H1 (cell line): ENCODE measurements around the gene CARD14. TPM values are rescaled to one million over a fixed set of nuclear protein-coding genes. Genes with fewer than 3 reads are reported as not detected.

ENCODE experiments used
- CTBP2 ChIP-seq: IDR thresholded peaks from 2 replicates; pipeline ENCODE4 v1.7.0; 2011; ENCODE audit warnings: borderline replicate concordance, mild to moderate bottlenecking, moderate library complexity, mixed read lengths, low read length; ENCODE audit not compliant: insufficient read depth, insufficient read length
- KDM1A ChIP-seq: fragments of 200-600, 300-600 bp; sonication (generic); IDR thresholded peaks from 2 replicates; pipeline ENCODE4 v1.7.1; 2016; ENCODE audit warnings: mild to moderate bottlenecking, low read length, borderline replicate concordance
- KDM4A ChIP-seq: IDR thresholded peaks from one replicate; pipeline ENCODE4 v1.7.1; 2012; ENCODE audit warnings: low read depth, mild to moderate bottlenecking, moderate library complexity, low read length, inconsistent platforms; ENCODE audit not compliant: severe bottlenecking
- PHF8 ChIP-seq: fragments of 200-600 bp; sonication (generic); conservative IDR thresholded peaks from 2 replicates; pipeline ENCODE4 v1.7.1; 2012; ENCODE audit warnings: low read depth, mild to moderate bottlenecking, inconsistent platforms, low read length, moderate library complexity
- RBBP5 ChIP-seq: IDR thresholded peaks from 2 replicates; pipeline ENCODE4 v1.7.1; 2012; ENCODE audit warnings: low read depth, mild to moderate bottlenecking, inconsistent platforms, low read length, moderate library complexity, borderline replicate concordance
- RFX5 ChIP-seq: IDR thresholded peaks from 2 replicates; pipeline ENCODE4 v1.6.1; 2011; ENCODE audit warnings: low read depth, low read length, improper control_type of control experiment, borderline replicate concordance
- TAF1 ChIP-seq: IDR thresholded peaks from 2 replicates; pipeline ENCODE4 v1.6.1; 2011; ENCODE audit warnings: mild to moderate bottlenecking, low read depth, low read length
- TBP ChIP-seq: IDR thresholded peaks from 2 replicates; pipeline ENCODE4 v1.6.1; 2011; ENCODE audit warnings: low read depth, low read length, improper control_type of control experiment
- TEAD4 ChIP-seq: IDR thresholded peaks from 2 replicates; pipeline ENCODE4 v1.6.1; 2012; ENCODE audit warnings: low read depth, low read length, inconsistent platforms, mixed read lengths
- polyA plus RNA-seq, 7 experiments: library from polyadenylated mRNA; depleted of rRNA in 3 of 7; stranded (reverse) in 5 of 7; unstranded in 2 of 7; fragments of >200 nt in 5 of 7; fragments of 200-250 nt in 2 of 7; gene quantifications; 1 replicate in 5 of 7; 2 replicates in 1 of 7; 4 replicates in 1 of 7; pipeline versions ENCODE4 v1.2.1 to v1.2.3, GENCODE V29; 2011 to 2013; ENCODE audit warnings: missing spikeins in 2 of 7, mixed read lengths in 2 of 7
- total RNA-seq: library from RNA; stranded (reverse); fragmentation: NEBNext Ultra II Directional; extraction: Animal tissue kit (Norgen Biotek cat#: 25700); gene quantifications from 2 replicates; pipeline ENCODE4 v1.2.1, GENCODE V29; 2021
- TF ChIP-seq, protein P1 (sequence below): fragments of 300-600 bp; sonication (generic); IDR thresholded peaks from 2 replicates; pipeline ENCODE4 v1.7.1; 2012; ENCODE audit warnings: low read length, moderate library complexity, mild to moderate bottlenecking, inconsistent platforms; ENCODE audit not compliant: insufficient replicate concordance

Gene CARD14
- total and polyA plus RNA-seq, 2 of the 8 experiments (the other 6 are each of a cell fraction or from before 2014, with no cell fraction given), result 0.08 TPM; not detected in 1

GRCh38 chr17:80221351-80222105 lies 51.7 kb downstream of the CARD14 start (continued):
- TF ChIP-seq, protein P1, sequence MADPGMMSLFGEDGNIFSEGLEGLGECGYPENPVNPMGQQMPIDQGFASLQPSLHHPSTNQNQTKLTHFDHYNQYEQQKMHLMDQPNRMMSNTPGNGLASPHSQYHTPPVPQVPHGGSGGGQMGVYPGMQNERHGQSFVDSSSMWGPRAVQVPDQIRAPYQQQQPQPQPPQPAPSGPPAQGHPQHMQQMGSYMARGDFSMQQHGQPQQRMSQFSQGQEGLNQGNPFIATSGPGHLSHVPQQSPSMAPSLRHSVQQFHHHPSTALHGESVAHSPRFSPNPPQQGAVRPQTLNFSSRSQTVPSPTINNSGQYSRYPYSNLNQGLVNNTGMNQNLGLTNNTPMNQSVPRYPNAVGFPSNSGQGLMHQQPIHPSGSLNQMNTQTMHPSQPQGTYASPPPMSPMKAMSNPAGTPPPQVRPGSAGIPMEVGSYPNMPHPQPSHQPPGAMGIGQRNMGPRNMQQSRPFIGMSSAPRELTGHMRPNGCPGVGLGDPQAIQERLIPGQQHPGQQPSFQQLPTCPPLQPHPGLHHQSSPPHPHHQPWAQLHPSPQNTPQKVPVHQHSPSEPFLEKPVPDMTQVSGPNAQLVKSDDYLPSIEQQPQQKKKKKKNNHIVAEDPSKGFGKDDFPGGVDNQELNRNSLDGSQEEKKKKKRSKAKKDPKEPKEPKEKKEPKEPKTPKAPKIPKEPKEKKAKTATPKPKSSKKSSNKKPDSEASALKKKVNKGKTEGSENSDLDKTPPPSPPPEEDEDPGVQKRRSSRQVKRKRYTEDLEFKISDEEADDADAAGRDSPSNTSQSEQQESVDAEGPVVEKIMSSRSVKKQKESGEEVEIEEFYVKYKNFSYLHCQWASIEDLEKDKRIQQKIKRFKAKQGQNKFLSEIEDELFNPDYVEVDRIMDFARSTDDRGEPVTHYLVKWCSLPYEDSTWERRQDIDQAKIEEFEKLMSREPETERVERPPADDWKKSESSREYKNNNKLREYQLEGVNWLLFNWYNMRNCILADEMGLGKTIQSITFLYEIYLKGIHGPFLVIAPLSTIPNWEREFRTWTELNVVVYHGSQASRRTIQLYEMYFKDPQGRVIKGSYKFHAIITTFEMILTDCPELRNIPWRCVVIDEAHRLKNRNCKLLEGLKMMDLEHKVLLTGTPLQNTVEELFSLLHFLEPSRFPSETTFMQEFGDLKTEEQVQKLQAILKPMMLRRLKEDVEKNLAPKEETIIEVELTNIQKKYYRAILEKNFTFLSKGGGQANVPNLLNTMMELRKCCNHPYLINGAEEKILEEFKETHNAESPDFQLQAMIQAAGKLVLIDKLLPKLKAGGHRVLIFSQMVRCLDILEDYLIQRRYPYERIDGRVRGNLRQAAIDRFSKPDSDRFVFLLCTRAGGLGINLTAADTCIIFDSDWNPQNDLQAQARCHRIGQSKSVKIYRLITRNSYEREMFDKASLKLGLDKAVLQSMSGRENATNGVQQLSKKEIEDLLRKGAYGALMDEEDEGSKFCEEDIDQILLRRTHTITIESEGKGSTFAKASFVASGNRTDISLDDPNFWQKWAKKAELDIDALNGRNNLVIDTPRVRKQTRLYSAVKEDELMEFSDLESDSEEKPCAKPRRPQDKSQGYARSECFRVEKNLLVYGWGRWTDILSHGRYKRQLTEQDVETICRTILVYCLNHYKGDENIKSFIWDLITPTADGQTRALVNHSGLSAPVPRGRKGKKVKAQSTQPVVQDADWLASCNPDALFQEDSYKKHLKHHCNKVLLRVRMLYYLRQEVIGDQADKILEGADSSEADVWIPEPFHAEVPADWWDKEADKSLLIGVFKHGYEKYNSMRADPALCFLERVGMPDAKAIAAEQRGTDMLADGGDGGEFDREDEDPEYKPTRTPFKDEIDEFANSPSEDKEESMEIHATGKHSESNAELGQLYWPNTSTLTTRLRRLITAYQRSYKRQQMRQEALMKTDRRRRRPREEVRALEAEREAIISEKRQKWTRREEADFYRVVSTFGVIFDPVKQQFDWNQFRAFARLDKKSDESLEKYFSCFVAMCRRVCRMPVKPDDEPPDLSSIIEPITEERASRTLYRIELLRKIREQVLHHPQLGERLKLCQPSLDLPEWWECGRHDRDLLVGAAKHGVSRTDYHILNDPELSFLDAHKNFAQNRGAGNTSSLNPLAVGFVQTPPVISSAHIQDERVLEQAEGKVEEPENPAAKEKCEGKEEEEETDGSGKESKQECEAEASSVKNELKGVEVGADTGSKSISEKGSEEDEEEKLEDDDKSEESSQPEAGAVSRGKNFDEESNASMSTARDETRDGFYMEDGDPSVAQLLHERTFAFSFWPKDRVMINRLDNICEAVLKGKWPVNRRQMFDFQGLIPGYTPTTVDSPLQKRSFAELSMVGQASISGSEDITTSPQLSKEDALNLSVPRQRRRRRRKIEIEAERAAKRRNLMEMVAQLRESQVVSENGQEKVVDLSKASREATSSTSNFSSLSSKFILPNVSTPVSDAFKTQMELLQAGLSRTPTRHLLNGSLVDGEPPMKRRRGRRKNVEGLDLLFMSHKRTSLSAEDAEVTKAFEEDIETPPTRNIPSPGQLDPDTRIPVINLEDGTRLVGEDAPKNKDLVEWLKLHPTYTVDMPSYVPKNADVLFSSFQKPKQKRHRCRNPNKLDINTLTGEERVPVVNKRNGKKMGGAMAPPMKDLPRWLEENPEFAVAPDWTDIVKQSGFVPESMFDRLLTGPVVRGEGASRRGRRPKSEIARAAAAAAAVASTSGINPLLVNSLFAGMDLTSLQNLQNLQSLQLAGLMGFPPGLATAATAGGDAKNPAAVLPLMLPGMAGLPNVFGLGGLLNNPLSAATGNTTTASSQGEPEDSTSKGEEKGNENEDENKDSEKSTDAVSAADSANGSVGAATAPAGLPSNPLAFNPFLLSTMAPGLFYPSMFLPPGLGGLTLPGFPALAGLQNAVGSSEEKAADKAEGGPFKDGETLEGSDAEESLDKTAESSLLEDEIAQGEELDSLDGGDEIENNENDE, result no peak
- TF ChIP-seq TAF1 (no peak), TBP (no peak), KDM1A (no peak), TEAD4 (no peak), RBBP5 (no peak), CTBP2 (no peak), RFX5 (no peak), KDM4A (no peak), PHF8 (no peak)
